Islet precursor cell (in vitro differentiated cells): ENCODE data around the gene MED23.
"Not testable (repeated sequence)": the region's sequence is repeated elsewhere in the genome, so short reads cannot be mapped to it uniquely, and the experiment has no call there.

Experiments used
- DNase-seq: peaks from one replicate; pipeline ENCODE4 v3.0.0-alpha.2; 2018

MED23 gene

GRCh38 chr6:131574133-131574532 is 53.9 kb downstream of the MED23 start:
- no peak for DNase-seq

- DNase-seq = no peak
These were observed 55.2 kb downstream of the MED23 start, which contains the start of gene ARG1 for GRCh38 chr6:131572686-131573415. ARG1 (plus strand) TSS chr6:131573226; CDS start chr6:131573283, 57 bp downstream.

- DNase-seq = no peak
These were observed 59.3 kb downstream of the MED23 start for GRCh38 chr6:131568726-131569125.

GRCh38 chr6:131565056-131565455 is 63.0 kb downstream of the MED23 start:
- DNase-seq = no peak

GRCh38 chr6:131561925-131562707 is 65.9 kb downstream of the MED23 start:
- DNase-seq = no peak

- DNase-seq = no peak
These were observed 69.1 kb downstream of the MED23 start for GRCh38 chr6:131558922-131559321.

GRCh38 chr6:131555992-131556391 is 72.0 kb downstream of the MED23 start:
- no peak for DNase-seq

GRCh38 chr6:131552572-131552971 is 75.5 kb downstream of the MED23 start:
- no peak for DNase-seq

GRCh38 chr6:131551902-131552301 is 76.1 kb downstream of the MED23 start:
- no peak for DNase-seq

GRCh38 chr6:131549811-131550210 is 78.2 kb downstream of the MED23 start:
- DNase-seq = no peak

- DNase-seq = no peak
These were observed 79.6 kb downstream of the MED23 start for GRCh38 chr6:131548441-131548840.

GRCh38 chr6:131547488-131547887 is 80.6 kb downstream of the MED23 start:
- DNase-seq = no peak

GRCh38 chr6:131545317-131545716 is 82.7 kb downstream of the MED23 start:
- no peak for DNase-seq

- DNase-seq = not testable (repeated sequence)
These were observed 89.4 kb downstream of the MED23 start for GRCh38 chr6:131538615-131539014.

GRCh38 chr6:131532580-131533039 is 95.4 kb downstream of the MED23 start:
- no peak for DNase-seq

GRCh38 chr6:131531681-131532080 is 96.4 kb downstream of the MED23 start:
- DNase-seq = not testable (repeated sequence)

GRCh38 chr6:131530936-131531335 is 97.1 kb downstream of the MED23 start:
- not testable (repeated sequence) for DNase-seq

- DNase-seq = no peak
These were observed 103.2 kb downstream of the MED23 start for GRCh38 chr6:131524695-131525336.

GRCh38 chr6:131523988-131524673 is 103.9 kb downstream of the MED23 start:
- no peak for DNase-seq
